ENCODE data around the gene ZNHIT1. TPM values are rescaled to one million over a fixed set of nuclear protein-coding genes. Genes with fewer than 3 reads are reported as not detected.

The ZNHIT1 gene
- 101 TPM for polyA plus RNA-seq (2013, experiment 1 of 2)
- polyA plus RNA-seq (2013, experiment 2 of 2) = 79.3 TPM

- H3K4me3 ChIP-seq (ENCODE audit: extremely low read depth, insufficient read depth, low read length, poor library complexity, severe bottlenecking) = peak within 1 kb of the TSS; percentile 78
- 0% methylated on average over 52 of the region's 57 CpGs for WGBS, 2 experiments (ENCODE audit: insufficient coverage in 2 of 2)
- peaks cover 19% of the 10 kb centered on the region for H3K4me1 ChIP-seq (ENCODE audit: control insufficient read depth, insufficient read depth, low read length, poor library complexity, severe bottlenecking)
- peaks cover 36% of the 10 kb centered on the region for H3K36me3 ChIP-seq (ENCODE audit: control insufficient read depth, insufficient read depth, low read length)
- peak within 1 kb of the TSS; percentile 97 for H3K27ac ChIP-seq (ENCODE audit: low read depth, low read length, severe bottlenecking)
- no peaks in the 10 kb centered on the region for H3K9me3 ChIP-seq (ENCODE audit: control insufficient read depth, low read length)
These were observed at the start of gene ZNHIT1, which contains the start of gene PLOD3 for GRCh38 chr7:101217388-101218235. ZNHIT1 (plus strand) TSS chr7:101218165; CDS start chr7:101218196, 31 bp downstream. PLOD3 (minus strand) TSS chr7:101217581; CDS start chr7:101217274, 307 bp downstream.

DNA sequence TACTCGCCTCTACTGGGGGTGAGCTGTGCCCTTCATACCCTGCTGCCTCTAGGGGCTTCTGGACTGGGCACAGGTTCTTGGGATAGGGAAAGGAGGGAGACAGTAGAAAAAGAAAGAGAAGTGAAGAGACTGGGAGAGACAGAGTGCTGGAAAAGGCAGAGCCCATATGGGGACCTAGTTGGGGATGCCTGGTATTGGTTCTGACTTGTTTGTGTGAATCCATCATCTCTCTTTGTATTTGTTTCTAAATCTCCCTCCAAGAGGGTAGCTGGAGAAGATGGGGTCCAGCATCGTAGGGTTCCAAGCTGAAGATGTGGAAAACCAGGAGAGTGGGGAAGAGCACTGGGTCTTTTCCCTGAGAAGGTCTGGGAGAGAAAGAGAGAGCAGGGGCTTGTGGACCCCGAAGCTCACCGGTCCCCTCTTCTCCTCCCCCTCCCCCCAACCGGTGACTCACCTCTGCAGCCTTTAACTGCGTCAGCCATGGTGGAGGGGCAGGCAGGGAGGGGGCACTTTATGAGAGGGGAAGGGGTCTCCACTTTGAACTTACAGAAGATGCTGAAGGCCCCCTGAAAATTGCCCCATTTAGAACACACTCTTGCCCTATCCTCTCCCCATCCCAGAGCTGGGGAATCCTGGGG lies 49.4 kb upstream of the ZNHIT1 start:
- Histone ChIP-seq H3K27ac (ENCODE audit: low read depth, low read length, severe bottlenecking) (no peak overlapping the region), H3K4me3 (ENCODE audit: extremely low read depth, insufficient read depth, low read length, poor library complexity, severe bottlenecking) (no peak overlapping the region), H3K4me1 (ENCODE audit: control insufficient read depth, insufficient read depth, low read length, poor library complexity, severe bottlenecking) (peaks cover 61% of the 10 kb centered on the region), H3K9me3 (ENCODE audit: control insufficient read depth, low read length) (no peaks in the 10 kb centered on the region), H3K36me3 (ENCODE audit: control insufficient read depth, insufficient read depth, low read length) (no peaks in the 10 kb centered on the region)
- WGBS, 2 experiments (ENCODE audit: insufficient coverage in 2 of 2) = 20% methylated on average over 1 of the region's 6 CpGs; no CpG with 5 or more reads in 1 of the 2 experiments

DNA sequence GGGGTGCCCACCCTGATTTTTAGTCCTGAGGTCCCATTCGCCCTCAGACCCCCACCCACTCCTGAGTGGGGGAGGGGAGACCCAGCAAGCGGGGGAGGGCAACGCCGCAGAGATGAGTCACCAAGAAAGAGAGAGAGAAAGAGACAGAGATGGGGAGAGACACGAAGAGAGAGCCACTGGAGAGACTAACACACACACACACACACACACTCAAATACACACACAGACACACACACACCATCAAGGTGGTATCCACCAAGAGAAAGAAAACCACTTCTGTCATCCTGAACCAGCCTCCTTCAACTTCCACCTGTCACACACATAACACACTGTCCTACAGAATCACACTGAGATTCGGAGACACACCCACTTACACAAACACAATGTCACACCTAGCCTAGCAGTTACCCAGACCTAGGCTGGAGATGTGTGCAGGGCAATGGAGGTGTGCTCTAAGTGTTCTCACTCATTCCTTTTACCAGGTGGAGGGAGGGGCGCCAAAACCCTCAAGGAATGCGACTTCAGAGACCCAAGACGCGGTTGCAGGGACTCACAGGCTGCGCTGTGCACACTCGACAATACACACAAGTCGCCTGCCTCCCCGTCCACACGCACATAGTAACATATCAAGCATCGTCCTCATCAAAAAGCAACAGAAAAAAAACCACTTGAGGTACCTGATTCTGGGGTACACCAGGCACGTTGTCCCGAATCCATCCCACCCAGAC lies 48.7 kb upstream of the ZNHIT1 start:
- Histone ChIP-seq H3K4me1 (ENCODE audit: control insufficient read depth, insufficient read depth, low read length, poor library complexity, severe bottlenecking) (peaks cover 61% of the 10 kb centered on the region), H3K4me3 (ENCODE audit: extremely low read depth, insufficient read depth, low read length, poor library complexity, severe bottlenecking) (peak overlapping the region; percentile 22), H3K27ac (ENCODE audit: low read depth, low read length, severe bottlenecking) (no peak overlapping the region), H3K36me3 (ENCODE audit: control insufficient read depth, insufficient read depth, low read length) (no peaks in the 10 kb centered on the region), H3K9me3 (ENCODE audit: control insufficient read depth, low read length) (no peaks in the 10 kb centered on the region)
- WGBS, 2 experiments (ENCODE audit: insufficient coverage in 2 of 2) = 0% methylated on average over 6 to 9 of the region's 18 CpGs

DNA sequence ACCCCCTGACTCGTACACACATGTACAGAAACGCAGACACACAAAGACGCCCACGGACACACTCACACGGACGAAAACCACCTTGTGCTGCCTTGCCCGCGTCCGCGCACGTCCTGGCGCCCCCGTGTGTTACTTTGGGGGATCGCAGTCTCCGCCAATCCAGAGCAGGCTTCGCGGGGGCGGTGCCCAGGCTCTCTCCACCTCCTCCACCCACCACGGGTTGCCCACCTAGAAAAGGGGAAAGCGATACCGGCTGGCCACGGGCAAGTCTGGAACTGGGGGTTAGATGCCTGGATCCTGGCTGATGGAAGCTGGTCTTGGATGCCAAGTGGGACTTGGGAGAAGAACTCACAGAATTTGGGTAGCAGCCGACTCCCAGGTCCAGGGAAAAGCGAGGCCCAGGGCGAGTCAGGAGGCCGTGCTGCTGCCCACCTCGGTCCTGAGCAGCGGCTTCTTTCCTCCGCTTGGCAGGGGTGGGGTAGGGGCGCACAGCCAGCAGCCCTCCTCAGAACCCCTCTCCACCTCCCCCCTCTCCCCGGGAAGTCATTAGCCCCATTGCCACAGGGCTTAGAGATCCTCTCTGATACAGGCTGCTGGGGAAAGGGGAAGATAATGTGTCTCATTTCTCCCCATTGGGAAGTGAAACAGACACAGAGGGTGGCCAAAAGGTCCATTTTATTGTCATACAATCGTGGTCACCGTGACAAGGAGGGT lies 48.0 kb upstream of the ZNHIT1 start:
- H3K27ac ChIP-seq (ENCODE audit: low read depth, low read length, severe bottlenecking) = no peak overlapping the region
- H3K9me3 ChIP-seq (ENCODE audit: control insufficient read depth, low read length) = no peaks in the 10 kb centered on the region
- WGBS, 2 experiments (ENCODE audit: insufficient coverage in 2 of 2) = 1 to 2% methylated on average over 18 to 24 of the region's 33 CpGs
- H3K4me1 ChIP-seq (ENCODE audit: control insufficient read depth, insufficient read depth, low read length, poor library complexity, severe bottlenecking) = peaks cover 56% of the 10 kb centered on the region
- H3K36me3 ChIP-seq (ENCODE audit: control insufficient read depth, insufficient read depth, low read length) = no peaks in the 10 kb centered on the region
- H3K4me3 ChIP-seq (ENCODE audit: extremely low read depth, insufficient read depth, low read length, poor library complexity, severe bottlenecking) = peak overlapping the region; percentile 22

DNA sequence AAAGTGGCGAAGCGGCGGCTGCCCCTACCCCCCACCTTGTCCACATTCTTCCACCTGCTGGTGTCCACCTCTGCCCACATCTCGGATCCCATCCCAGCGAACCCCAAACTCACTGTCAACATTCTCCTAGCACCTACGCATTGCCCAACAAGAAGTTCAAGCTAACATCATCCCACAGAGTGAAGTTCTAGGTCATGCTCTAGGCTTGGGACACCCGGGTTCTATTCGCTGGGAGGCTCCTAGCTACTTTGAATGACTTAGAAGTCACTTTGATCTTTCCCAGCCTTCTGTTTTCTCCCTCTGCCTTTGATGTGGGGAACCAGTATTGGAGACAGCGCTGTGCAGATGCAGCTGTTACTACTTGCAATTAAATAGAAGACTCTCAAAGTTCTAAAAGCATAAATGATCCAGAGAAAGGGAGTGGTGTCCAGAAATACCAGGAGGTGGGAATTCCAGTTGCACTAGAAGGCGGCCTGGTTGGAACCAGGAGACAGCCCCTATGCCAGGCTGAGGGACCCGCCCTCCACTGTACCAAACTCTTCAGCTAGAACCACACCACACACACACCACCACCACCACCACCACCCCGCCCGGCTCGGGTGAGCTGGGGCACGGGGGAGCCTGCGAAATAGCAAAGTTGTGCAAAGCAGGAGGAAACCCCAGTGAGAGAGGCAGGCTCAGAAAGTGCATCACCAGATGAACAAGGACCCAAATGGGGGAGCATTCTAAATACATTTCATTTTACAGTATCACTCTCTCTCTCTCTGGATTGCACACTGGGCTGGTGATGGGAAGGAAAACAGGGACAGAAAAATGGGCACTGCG lies 47.1 kb upstream of the ZNHIT1 start:
- H3K4me3 ChIP-seq (ENCODE audit: extremely low read depth, insufficient read depth, low read length, poor library complexity, severe bottlenecking) = no peak overlapping the region
- peaks cover 55% of the 10 kb centered on the region for H3K4me1 ChIP-seq (ENCODE audit: control insufficient read depth, insufficient read depth, low read length, poor library complexity, severe bottlenecking)

DNA sequence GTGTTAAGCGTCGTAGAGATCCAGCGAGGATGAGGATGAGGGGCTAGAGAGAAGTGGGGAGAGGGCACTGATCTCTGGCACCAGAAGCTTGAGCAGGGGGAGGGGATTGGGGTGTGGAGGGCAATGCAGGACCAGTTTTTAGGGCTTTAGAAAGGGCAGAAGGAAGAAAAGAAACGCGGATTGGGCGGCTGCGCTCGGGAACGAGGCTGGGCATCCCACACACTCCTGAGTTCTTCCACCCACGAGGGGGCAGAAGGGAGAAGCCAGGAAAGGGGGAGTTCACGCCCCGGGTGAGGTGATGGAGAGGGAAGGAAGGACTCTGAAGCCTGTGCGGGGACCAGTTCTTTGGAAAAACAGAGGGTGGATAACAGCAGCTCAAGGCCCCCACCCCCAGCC lies 46.5 kb upstream of the ZNHIT1 start:
- WGBS, 2 experiments (ENCODE audit: insufficient coverage in 2 of 2) = 0 to 1% methylated on average over 5 to 6 of the region's 13 CpGs
- Histone ChIP-seq H3K27ac (ENCODE audit: low read depth, low read length, severe bottlenecking) (no peak overlapping the region), H3K4me1 (ENCODE audit: control insufficient read depth, insufficient read depth, low read length, poor library complexity, severe bottlenecking) (peaks cover 55% of the 10 kb centered on the region), H3K4me3 (ENCODE audit: extremely low read depth, insufficient read depth, low read length, poor library complexity, severe bottlenecking) (no peak overlapping the region), H3K9me3 (ENCODE audit: control insufficient read depth, low read length) (no peaks in the 10 kb centered on the region), H3K36me3 (ENCODE audit: control insufficient read depth, insufficient read depth, low read length) (no peaks in the 10 kb centered on the region)

More for the DNA sequence above, 47.1 kb upstream of the ZNHIT1 start:
- 0 to 4% methylated on average over 10 to 11 of the region's 17 CpGs for WGBS, 2 experiments (ENCODE audit: insufficient coverage in 2 of 2)
- no peak overlapping the region for H3K27ac ChIP-seq (ENCODE audit: low read depth, low read length, severe bottlenecking)
- H3K9me3 ChIP-seq (ENCODE audit: control insufficient read depth, low read length) = no peaks in the 10 kb centered on the region
- no peaks in the 10 kb centered on the region for H3K36me3 ChIP-seq (ENCODE audit: control insufficient read depth, insufficient read depth, low read length)

- Histone ChIP-seq H3K4me3 (ENCODE audit: extremely low read depth, insufficient read depth, low read length, poor library complexity, severe bottlenecking) (peak overlapping the region; percentile 1), H3K36me3 (ENCODE audit: control insufficient read depth, insufficient read depth, low read length) (no peaks in the 10 kb centered on the region), H3K4me1 (ENCODE audit: control insufficient read depth, insufficient read depth, low read length, poor library complexity, severe bottlenecking) (peaks cover 53% of the 10 kb centered on the region), H3K27ac (ENCODE audit: low read depth, low read length, severe bottlenecking) (no peak overlapping the region), H3K9me3 (ENCODE audit: control insufficient read depth, low read length) (no peaks in the 10 kb centered on the region)
- 1% methylated on average over 68 to 72 of the region's 79 CpGs for WGBS, 2 experiments (ENCODE audit: insufficient coverage in 2 of 2)
These were observed 45.7 kb upstream of the ZNHIT1 start for GRCh38 chr7:101172005-101172853.

- Histone ChIP-seq H3K27ac (ENCODE audit: low read depth, low read length, severe bottlenecking) (no peak overlapping the region), H3K4me1 (ENCODE audit: control insufficient read depth, insufficient read depth, low read length, poor library complexity, severe bottlenecking) (peaks cover 45% of the 10 kb centered on the region), H3K9me3 (ENCODE audit: control insufficient read depth, low read length) (no peaks in the 10 kb centered on the region), H3K36me3 (ENCODE audit: control insufficient read depth, insufficient read depth, low read length) (no peaks in the 10 kb centered on the region), H3K4me3 (ENCODE audit: extremely low read depth, insufficient read depth, low read length, poor library complexity, severe bottlenecking) (no peak overlapping the region)
- WGBS, 2 experiments (ENCODE audit: insufficient coverage in 2 of 2) = 4 to 5% methylated on average over 48 to 53 of the region's 53 CpGs
These were observed 44.9 kb upstream of the ZNHIT1 start for GRCh38 chr7:101172854-101173751.
